ENCODE results near the gene MCEMP1.

DNA sequence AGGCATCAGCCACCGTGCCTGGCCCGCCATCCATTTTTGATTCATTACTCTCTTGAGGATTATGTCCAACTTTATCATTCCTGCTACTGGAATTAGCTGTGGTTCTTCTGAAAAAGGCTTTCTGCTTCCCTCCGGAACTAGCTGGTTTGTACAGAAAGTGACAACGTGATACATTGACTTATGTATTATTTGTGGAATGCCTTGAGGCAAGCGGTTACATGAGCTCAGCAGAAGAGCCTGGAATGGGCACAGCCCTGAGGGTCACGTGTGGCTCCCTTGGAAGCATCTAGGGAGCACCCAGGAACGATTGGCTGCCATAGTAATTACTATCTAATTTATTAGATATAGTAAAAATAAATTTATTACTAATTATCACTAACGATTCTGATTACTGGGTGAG is 22.5 kb upstream of the MCEMP1 start:
- no peak for TF ChIP-seq CTCF (IDR thresholded peaks at IDR 0.05; ENCODE audit: insufficient read depth, low read depth, low read length)
- TF ChIP-seq EZH2 (IDR thresholded peaks at IDR 0.05; ENCODE audit: insufficient read depth, low read length) = no peak

Data from astrocyte (in vitro differentiated cells and primary cell).